Lower lobe of right lung (tissue), 2 donors: ENCODE measurements around the gene TMEM92. TPM values are rescaled to one million over a fixed set of nuclear protein-coding genes. Genes with fewer than 3 reads are reported as not detected.

Experiments used
- ATAC-seq, 2 donors: fragments of 200-7000 bp; cut with Tn5 transposase; one replicate each; pipeline ENCODE4 v1.9.1; 2020 to 2022; ENCODE audit warnings: mild to moderate bottlenecking in 2 of 2, moderate library complexity in 2 of 2
- DNase-seq: peaks from one replicate; pipeline ENCODE4 v3.0.0-alpha.2; 2020
- H3K27ac ChIP-seq: fragments of 200-600 bp; one replicate; pipeline ENCODE4 v1.8.0; 2022
- H3K27me3 ChIP-seq: fragments of 200-600 bp; one replicate; pipeline ENCODE4 v1.8.0; 2022; ENCODE audit warnings: low read depth
- H3K36me3 ChIP-seq: fragments of 200-600 bp; one replicate; pipeline ENCODE4 v1.8.0; 2022; ENCODE audit warnings: mild to moderate bottlenecking
- H3K4me1 ChIP-seq: fragments of 200-600 bp; one replicate; pipeline ENCODE4 v1.8.0; 2022
- H3K4me3 ChIP-seq: fragments of 200-600 bp; one replicate; pipeline ENCODE4 v1.8.0; 2022; ENCODE audit warnings: mild to moderate bottlenecking
- H3K9me3 ChIP-seq: fragments of 200-600 bp; one replicate; pipeline ENCODE4 v1.8.0; 2022
- intact Hi-C: fragments of 100-400 bp; cut with DNase I; formaldehyde crosslinking; loops from one replicate; pipeline ENCODE4 v1.11.0; 2022
- total RNA-seq: library from RNA; stranded (reverse); fragmentation: NEBNext Ultra II Directional; extraction: Animal tissue kit (Norgen Biotek cat#: 25700); gene quantifications from one replicate; pipeline ENCODE4 v1.2.1, GENCODE V29; 2021
- TF ChIP-seq, protein P1 (sequence below): fragments of 200-600 bp; IDR thresholded peaks from one replicate; pipeline ENCODE4 v1.8.0; 2022; ENCODE audit warnings: antibody characterized with exemption, mild to moderate bottlenecking
- donor health status: DM: no; HTN: yes; CAD: no; lungs with severe emphysema.

Gene TMEM92
- total RNA-seq, 1 donor from 2014 or later = 9.2 TPM

DNA sequence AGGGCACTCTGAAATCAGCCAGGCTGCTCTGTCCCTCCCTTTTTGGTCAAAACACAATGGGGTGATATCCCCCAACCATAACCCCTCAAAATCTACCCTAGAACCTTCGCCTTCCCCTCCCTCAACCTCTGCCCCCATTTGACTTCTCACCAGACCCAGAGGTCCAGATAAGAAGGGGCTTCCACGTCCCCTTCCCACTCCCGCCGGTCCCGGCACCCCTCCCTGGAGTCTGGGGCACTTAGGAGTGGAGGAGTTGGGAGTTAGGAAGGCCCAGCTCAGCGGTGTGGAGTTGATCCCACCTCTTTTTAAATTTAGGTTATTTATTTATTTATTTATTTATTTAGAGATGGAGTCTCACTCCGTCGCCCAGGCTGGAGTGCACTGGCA is 619 bp upstream of the TMEM92 start:
- Histone ChIP-seq H3K27me3 (peaks cover 28% of the 10 kb centered on the region), H3K4me1 (peaks cover 25% of the 10 kb centered on the region), H3K4me3 (peak overlapping the region; percentile 64), H3K9me3 (no peaks in the 10 kb centered on the region), H3K27ac (peak overlapping the region; percentile 63), H3K36me3 (no peaks in the 10 kb centered on the region)
- ATAC-seq (no peak), DNase-seq (no peak)
- intact Hi-C loops = no loop called here
- TF ChIP-seq, protein P1, sequence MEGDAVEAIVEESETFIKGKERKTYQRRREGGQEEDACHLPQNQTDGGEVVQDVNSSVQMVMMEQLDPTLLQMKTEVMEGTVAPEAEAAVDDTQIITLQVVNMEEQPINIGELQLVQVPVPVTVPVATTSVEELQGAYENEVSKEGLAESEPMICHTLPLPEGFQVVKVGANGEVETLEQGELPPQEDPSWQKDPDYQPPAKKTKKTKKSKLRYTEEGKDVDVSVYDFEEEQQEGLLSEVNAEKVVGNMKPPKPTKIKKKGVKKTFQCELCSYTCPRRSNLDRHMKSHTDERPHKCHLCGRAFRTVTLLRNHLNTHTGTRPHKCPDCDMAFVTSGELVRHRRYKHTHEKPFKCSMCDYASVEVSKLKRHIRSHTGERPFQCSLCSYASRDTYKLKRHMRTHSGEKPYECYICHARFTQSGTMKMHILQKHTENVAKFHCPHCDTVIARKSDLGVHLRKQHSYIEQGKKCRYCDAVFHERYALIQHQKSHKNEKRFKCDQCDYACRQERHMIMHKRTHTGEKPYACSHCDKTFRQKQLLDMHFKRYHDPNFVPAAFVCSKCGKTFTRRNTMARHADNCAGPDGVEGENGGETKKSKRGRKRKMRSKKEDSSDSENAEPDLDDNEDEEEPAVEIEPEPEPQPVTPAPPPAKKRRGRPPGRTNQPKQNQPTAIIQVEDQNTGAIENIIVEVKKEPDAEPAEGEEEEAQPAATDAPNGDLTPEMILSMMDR = no peak

DNA sequence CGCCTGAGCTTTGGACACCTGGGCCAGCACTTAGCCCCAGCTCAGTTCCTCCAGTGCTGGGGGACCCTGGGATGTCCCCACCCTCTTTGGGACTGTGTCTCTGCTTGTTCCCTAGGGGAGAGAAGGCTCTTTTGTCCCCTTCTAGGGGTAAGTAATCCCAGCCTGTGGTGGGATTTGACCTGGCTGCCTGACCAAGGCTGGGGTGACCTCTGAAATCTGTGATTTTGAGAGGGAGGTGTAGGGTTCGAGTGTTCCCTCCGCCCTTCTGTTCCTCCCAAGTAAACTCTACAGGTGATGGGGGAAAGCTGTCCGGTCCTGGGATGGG is 593 bp downstream of the TMEM92 start:
- peak overlapping the region; percentile 50 for H3K4me3 ChIP-seq
- intact Hi-C loops = no loop called here

GRCh38 chr17:50275279-50275678 is 1.0 kb downstream of the TMEM92 start:
- peaks cover 31% of the 10 kb centered on the region for H3K27me3 ChIP-seq
- H3K27ac ChIP-seq = no peak overlapping the region
- no peaks in the 10 kb centered on the region for H3K9me3 ChIP-seq
- TF ChIP-seq, protein P1 = no peak
- peak overlapping the region; percentile 50 for H3K4me3 ChIP-seq
- H3K4me1 ChIP-seq = peaks cover 24% of the 10 kb centered on the region
- H3K36me3 ChIP-seq = no peaks in the 10 kb centered on the region
- DNase-seq (peak; percentile 32), ATAC-seq (no peak)
- intact Hi-C loops = no loop called here

More for the DNA sequence above, 593 bp downstream of the TMEM92 start:
- Histone ChIP-seq H3K27me3 (peaks cover 31% of the 10 kb centered on the region), H3K9me3 (no peaks in the 10 kb centered on the region), H3K36me3 (no peaks in the 10 kb centered on the region), H3K27ac (peak overlapping the region; percentile 67), H3K4me1 (peaks cover 22% of the 10 kb centered on the region)
- TF ChIP-seq, protein P1 = no peak
- DNase-seq (peak; percentile 6), ATAC-seq (no peak)

GRCh38 chr17:50276588-50277356 is 2.5 kb downstream of the TMEM92 start:
- no peak for ATAC-seq
- H3K4me1 ChIP-seq = peaks cover 15% of the 10 kb centered on the region
- H3K4me3 ChIP-seq = no peak overlapping the region
- no peaks in the 10 kb centered on the region for H3K9me3 ChIP-seq
- no peak for DNase-seq
- no peak overlapping the region for H3K27ac ChIP-seq
- intact Hi-C loops = no loop called here
- peaks cover 31% of the 10 kb centered on the region for H3K27me3 ChIP-seq
- H3K36me3 ChIP-seq = peaks cover 3% of the 10 kb centered on the region
- TF ChIP-seq, protein P1 = no peak

DNA sequence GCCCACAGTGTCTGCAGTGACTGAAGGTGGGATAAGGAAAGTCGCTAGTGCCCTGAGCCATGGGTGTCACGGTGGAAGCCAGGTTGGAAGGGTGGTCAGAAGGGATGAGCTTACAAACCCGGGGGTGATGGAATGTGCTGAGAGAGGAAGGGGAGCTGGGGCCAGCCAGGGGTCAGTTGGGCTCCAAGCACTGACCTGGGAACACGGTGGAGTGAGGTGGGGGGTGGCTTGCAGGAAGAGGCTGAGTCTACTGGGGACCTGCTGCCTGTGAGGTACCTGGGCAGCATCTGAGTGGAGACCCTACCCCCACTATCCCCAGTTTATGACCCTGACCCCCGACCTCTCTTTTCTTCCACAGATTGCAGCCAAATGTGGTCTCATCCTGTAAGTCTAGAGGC is 3.1 kb downstream of the TMEM92 start:
- peaks cover 15% of the 10 kb centered on the region for H3K4me1 ChIP-seq
- DNase-seq (no peak), ATAC-seq (no peak)
- H3K36me3 ChIP-seq = peaks cover 5% of the 10 kb centered on the region
- H3K4me3 ChIP-seq = no peak overlapping the region
- intact Hi-C loops = no loop called here
- TF ChIP-seq, protein P1 = no peak
- H3K27me3 ChIP-seq = peaks cover 31% of the 10 kb centered on the region
- H3K9me3 ChIP-seq = no peaks in the 10 kb centered on the region
- H3K27ac ChIP-seq = no peak overlapping the region
